GM18508 (cell line): ENCODE results near the gene SIL1.

Experiments
- ATAC-seq: cut with Tn5 transposase; IDR thresholded peaks from one replicate; pipeline ENCODE4 v1.9.1; 2021; ENCODE audit warnings: moderate number of reproducible peaks; ENCODE audit not compliant: insufficient read depth, unreplicated experiment

The SIL1 gene

DNA sequence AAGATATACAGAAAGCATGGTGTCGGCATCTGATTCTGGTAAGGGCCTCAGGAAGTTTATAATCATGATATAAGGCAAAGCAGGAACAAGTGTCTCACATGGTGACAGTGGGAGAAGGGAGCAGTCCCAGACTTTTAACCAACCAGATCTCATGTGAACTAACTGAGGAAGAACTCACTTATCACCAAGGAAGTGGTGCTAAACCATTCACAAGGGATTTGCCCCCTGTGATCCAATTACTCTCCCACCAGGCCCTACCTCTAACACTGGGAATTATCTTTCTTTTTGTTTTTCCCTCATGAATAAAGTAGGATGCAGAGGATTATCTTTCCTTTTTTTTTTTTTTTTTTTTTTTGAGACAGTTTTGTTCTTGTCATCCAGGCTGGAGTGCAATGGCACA lies 199.6 kb downstream of the SIL1 start:
- no peak for ATAC-seq

DNA sequence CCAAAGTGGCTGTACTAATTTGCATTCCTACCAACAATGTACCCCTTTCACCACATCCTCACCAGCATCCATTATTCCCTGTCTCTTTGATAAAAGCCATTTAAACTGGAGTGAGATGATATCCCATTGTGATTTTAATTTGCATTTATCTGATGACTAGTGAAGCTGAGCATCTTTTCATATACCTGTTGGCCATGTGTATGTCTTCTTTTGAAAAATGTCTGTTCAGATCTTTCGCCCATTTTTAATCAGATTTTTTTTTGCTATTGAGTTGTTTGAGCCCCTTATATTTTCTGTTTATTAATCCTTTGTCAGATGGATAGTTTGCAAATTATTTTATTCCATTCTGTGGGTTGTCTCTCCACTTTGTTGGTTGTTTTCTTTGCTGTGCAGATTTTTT lies 202.0 kb downstream of the SIL1 start:
- no peak for ATAC-seq

DNA sequence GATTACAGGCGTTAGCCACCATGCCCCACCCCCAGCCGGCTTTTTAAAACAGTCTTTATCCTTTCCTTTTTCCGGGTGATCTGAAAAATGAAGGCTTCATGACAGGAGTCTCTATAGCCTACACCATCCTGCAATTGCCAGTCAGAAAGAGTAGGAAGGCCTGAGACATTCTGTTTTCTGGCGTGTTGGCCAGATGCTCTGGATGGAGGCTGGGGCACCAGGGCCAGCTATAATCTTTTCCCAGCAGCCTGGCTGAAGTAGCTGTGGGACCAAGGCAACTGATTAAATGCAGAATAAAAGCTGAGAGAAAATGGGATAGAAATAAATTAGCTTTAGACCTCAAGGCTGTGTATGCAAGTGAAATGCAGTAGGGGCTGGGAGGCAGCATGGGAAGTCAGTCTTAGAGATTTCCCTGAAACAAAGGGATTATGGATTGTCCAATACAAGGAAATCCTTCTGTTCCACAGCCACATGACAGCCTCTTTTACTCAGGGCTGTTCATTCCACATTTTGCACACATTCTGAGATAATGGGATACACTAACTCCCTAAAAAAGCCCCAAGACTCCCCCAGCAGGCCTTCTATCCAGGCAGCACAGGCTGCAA lies 207.1 kb downstream of the SIL1 start:
- no peak for ATAC-seq

DNA sequence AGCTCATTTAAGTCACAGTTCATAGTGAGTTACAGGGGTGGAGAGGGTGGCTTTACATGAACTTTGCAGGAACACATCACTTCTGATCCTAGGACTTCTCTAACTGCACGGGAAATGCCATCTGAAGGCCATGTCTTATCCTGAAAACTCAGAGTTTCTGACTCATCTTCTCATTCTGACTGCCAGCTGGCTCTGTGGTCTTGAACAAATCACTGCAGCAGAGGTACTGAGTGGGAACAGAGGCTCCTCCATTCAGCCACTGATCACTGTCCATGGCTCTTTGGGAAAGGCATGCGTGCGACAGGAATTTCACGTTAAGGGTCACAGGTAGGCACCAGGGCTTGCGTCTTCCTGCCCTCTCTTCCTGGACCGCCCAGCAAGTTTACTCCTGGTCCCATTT lies 208.4 kb downstream of the SIL1 start:
- no peak for ATAC-seq

DNA sequence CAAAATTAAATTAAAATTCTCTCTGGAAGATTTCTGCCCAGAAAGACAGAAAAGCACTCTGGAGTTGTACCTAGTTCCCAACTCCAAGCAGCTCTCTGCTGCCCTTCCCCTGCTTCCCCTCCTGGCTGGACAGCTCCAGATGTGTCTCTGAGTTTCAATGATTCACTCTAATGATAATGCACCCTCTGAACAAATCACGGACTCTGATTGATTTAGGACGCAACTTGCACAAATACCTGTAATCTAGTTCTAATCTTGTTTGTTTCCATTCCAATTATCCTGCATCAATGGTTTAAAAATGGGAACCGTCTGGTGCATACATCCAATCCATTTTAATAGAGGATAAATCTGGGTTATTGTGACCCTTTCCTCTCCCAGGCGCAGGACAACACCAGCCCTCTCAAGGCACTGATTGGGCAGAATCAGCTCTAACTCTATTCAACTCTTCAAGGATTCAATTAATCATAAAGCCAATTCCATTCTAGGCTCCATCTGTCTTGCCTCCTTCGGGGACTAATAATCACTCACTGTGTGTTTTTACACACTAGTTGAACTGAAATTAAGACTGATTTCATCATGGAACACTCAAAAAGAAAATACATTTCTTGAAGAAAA lies 211.9 kb downstream of the SIL1 start:
- no peak for ATAC-seq

DNA sequence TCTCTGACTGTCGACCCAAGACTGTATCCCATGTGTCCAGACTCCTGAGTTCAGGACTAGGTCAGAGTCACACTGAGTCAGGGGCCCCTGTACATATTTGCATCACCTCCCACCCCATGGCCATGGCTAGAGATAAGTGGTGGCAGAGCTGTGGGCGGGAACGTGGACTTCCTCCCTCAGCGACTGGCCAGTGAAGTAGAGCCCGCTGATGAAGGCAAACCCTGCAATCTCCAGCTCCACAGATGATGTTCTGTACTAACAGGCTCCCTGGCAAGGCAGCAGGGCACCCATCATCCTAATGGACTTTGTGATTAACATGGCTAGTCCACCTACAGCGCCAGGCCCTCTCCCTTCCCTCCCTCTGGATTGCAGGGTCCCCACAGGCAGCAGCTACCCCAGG lies 212.5 kb downstream of the SIL1 start:
- ATAC-seq, result no peak

DNA sequence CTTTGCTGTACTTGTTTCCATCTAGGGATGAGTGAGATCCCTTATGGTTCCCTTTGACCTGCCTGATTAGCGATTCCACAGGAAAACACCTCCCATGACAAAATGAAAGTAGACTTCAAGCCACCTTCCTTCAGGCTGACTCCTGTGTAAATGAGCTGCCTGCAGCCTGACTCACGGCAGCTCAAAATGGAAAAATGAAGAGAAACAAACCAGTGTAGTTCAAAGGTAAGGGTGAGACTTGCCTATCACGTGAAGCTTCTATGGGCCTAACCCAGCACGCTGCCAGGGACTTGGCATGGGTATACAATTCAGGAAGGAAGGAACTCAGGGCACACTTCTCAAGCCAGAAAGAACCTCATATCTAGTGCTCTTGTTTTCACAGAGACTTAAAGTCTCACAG lies 212.9 kb downstream of the SIL1 start:
- ATAC-seq, result no peak

DNA sequence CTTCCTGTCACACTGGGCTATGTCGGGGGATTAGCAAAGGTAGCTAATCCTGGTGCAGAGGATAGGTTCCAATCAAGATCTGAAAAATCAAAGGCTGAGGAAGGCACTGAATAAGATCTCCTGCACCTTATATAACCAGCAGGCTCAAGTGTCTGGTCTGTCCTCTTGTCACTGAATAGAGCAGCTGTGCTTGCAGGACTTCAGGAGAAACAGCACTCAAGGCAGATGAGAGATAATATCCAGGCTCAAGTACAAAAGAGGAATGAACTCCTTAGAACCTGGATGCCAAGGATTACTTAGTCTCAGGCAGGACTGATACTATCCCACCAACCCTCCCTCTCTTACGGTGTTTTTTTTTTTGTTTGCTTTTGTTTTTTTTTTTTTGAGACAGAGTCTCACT lies 214.2 kb downstream of the SIL1 start:
- no peak for ATAC-seq

DNA sequence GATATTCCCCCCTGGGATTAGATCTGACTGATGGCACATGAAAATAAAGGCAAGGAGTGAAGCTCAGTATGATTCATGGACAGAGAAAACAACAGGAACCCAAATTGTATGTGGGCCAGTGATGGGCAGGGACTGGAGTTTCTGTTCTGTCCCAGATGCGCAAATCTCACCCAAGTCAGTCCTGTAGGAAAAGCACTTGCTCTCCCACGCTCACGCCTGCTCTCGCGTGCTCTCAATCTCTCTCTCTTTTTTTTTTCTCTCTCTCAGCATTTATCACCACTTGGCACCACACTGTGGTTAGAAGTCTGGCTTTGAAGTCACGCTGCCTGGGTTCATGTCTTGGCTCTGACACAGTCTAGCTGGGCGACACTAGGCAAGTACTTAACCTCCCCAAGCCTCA lies 216.6 kb downstream of the SIL1 start:
- ATAC-seq, result no peak

DNA sequence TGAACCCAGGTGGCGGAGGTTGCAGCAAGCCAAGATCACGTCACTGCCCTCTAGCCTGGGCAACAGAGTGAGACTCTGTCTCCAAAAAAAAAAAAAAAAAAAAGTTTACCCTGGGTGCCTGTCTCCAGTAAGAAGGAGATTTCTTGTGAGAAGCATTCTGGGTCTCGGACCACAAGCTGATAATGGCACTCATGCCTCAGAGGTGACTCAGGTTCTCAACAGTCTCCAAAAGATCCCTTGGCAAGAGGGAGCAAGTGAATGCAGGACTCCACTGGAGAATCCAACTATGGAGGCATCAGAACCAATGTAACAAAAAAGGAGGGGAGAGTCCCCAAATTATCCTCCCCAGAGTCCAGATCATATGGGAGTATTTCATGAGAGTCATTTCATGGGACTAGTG lies 217.0 kb downstream of the SIL1 start:
- ATAC-seq, result no peak

DNA sequence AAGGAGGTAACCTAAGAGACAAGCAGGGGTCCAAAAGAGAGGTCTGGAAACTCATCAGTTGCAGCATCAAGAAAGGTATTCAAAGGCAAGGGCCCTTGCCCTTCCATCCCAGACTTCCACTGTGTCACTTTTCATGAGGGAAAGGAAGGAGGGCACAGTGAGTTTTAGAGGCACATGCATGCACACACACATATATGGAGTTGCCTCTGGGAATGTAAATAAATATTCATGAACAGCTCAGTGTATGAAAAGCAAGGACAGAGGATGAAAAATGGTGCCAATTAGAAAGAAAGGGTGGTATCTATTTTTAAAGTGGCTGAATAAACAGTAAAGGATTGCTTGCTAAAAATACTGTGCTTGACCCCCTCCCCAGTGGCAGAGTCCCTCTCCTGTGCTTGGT lies 217.7 kb downstream of the SIL1 start:
- no peak for ATAC-seq

DNA sequence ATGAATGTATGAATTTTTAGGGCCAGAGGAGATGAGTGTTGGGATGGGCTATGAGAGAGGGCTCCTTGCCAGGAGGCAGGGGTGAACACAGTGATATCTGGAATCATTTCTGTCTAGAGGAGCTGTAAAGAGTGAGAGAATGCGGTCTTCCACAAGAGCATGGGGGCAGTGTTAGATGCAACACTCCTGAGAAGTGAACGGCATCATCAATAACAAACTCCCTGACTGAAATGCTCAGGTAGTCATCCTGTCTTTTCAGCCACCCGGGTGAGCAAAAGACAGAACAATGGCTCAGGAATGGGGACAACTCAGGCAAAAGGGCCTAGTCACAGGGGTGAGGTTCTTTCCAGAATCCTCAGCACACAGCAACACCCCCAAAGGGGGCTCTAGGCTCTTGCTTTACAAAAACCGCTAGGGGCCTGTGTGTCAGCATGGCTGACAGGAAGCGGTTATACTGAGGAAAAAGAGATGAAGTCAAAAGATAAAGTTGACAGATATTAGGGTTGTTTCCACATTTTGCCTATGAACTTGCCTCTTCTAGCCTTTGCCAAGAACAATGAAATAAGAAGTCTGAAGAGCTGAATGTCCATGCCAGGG lies 218.4 kb downstream of the SIL1 start:
- no peak for ATAC-seq

DNA sequence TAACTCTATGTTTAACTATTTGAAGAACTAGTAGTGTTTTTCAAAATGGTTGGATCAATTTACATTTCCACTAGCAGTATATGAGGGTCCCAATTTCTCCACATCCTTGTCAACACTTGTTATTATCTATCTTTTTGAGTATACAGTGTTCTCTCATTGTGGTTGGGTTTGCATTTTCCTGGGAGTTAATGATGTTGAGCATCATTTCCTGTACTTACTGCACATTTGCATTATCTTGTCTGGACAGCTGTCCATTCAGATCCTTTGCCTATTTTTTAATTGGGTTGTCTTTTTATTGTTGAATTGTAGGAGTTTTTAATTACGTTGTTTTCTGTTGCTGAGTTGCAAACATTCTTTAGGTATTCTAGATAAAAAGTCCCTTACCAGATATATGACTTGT lies 219.6 kb downstream of the SIL1 start:
- ATAC-seq, result no peak

DNA sequence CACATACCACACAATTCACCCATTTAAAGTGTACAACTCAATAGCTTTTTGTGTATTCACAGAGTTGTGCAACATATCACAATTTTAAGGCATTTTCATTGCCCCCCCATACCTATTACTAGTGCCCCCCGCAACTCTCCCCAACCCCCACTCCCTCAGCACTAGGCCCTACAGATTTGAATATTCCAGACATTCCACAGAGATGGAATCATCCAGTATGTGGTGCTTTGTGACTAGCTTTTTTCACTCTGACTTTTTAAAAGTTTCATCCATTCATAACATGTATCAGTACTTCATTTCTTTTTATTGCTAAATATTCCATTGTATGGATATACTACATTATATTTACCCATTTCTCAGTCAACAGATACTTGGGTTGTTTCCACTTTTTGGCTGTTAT lies 220.1 kb downstream of the SIL1 start:
- no peak for ATAC-seq

DNA sequence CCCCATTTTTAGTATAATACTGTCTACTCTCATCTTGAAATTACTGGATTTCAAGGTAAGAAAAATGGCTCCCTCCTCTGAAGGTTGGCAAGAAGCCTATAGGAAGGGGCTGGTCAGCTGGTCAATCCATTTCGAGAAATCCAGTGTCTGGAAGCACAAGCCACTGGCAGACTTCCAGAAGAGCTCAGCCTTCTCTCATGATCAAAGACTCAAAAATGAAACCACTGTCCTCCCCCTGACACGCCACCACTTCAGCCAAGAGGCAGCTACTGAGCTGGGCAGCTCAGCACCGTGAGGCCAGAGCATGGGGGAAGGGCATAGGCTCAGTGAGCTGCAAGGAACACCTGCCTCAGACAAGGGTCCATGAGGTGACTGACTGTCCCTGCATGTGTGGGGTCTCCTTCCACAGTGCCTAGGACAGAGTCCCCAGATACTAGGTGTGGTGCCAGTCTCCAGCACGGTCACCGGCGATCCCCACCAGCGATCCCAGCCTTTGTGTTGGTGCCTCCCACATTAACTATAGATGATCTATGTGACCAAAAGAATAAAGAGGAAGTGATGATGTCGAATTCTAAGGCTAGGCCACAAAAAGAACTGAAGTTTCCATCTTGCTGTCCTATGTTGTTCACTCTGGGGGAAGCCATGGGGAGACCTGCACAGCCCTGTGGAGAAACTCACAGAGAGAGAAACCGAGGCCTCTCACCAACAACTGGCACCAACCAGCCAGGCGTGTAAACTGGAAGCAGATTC lies 222.9 kb downstream of the SIL1 start:
- ATAC-seq, result no peak

DNA sequence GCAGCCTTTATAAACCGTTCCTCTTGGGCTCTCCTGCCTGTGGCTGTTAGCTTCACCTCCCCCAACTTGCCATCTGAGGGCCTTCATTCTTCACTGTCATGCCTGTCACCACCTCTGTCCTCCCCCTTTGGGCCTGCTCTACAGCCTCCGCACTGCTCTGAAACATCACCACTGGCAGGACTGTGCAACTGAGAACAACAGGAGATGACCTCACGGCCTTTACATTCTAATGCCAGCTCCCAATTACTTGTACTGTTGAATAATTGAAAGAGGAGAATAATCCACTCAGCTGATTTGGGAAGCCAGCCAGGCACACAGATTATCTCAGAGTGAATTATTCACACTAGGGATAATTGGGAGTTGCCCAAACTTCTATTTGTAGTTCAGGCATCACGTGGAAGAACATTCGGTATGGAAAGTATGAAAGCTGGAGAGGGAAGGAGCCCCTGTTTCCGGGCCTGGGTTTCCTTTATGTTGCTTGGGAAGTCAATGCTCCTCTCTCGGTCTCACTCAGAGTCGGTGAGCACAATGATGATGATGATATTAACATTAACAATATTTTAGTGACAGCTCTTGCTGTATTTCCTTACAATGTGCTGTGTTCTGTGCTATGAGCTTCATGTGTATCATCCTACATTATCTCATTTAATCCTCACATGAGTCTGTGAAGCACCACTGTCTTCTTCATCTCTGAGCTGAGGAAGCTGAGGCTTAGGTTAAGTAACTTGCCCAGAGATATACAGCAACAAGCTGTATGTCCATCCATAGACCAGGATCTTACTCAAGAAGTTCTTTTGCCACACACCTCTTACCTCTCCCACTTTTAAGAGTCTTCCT lies 223.7 kb downstream of the SIL1 start:
- ATAC-seq, result no peak

DNA sequence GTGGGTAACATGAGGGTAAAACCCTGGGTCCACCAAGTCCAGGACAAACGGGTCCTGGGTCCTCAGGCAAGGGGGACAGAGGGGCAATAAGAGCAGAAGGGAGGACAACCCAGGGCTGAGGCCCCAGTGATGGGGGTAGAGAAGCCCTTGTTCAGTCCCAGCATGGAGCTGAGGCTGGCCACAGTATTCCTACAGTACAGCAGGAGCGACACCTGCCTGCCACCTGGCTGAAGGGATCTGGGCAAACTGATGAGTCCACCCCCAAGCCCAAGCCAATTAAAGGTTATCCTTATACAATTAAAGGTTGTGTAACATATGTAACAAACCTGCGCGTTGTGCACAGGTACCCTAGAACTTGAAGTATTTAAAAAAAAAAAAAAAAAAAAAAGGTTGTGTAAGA lies 225.3 kb downstream of the SIL1 start:
- ATAC-seq, result no peak

DNA sequence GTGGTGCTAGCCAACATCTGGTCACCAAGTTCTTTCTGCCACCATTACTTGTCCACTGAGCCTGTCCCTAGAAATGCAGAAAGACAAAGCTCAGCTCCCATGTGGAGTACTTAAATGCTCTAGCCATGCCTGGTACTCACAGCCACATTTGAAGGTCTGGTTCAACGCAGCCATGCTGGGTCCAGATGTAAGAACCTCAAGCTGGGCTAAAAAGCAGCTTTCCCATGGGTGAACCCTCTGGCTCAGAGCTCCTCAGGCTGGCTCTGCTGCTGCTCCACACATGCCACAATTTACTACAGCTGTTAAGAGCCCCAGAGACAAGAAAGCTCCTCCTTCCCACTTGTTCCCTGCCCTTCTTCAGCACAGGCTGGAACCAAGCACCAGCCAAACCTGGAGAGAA lies 225.9 kb downstream of the SIL1 start:
- ATAC-seq, result no peak

DNA sequence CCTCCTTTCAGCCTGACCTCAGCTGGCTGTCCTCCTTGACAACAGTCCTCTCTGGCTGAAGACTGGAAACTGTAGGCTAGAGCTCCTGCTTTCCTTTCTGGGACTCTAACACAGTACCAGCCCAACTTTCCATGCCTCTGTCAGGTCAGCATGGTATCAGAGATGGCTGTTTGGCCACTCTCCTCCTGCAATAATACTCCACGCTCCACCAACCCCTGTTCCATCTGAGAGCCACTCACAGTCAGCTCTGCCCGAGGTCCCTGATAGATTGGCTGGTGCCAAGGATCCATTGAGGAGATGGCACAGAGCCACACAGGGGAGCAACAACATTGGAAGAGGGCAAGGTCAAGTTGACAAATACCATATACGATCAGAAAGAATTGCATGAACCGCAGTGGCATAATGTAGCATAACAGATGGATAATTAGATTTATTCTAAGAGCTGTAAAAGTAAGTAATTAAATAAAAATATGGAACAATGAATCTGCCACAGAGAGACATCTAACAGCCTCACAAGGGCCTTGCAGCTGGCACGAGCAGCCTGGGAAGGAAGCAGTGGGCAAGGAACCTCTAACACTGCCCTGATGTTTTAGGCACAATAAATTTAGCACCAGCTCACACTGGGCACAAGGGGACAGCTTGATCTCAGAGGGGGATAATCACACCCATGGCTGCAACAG lies 228.7 kb downstream of the SIL1 start:
- ATAC-seq, result no peak

DNA sequence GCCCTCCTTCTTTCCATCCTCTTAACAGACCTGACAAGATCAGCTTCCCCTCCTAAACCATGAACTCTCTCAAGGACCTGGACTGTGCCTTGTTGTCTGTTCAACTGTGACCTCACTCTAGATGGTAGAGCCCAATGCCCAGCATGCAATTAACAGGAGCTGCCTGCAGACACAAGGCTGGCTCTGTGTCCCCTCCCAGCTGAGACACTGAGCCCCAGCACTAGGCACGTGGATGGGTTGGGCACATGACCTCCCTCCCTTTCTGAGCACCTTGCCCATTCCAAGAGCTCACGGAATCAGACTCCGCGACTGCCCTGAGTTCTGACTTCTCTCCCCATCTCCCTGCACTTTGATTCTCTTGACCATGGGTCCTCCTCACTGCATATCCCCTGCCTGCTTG lies 229.6 kb downstream of the SIL1 start:
- ATAC-seq, result no peak
